Right atrium auricular region (tissue), 2 donors: Measurements from ENCODE around the gene POLG. TPM values are rescaled to one million over a fixed set of nuclear protein-coding genes. Genes with fewer than 3 reads are reported as not detected.

Experiments used
- DNase-seq: peaks from one replicate; pipeline ENCODE4 v3.0.0-alpha.2; 2019; ENCODE audit warnings: low spot score
- H3K27ac ChIP-seq, 2 donors: fragments of 200-600 bp; sonication (generic); 1 replicate in 1 of 2; 2 replicates in 1 of 2; pipeline ENCODE4 v1.5.1; 2016 to 2019
- H3K27me3 ChIP-seq, 2 donors: fragments of 200-600 bp; sonication (generic); one replicate each; pipeline versions ENCODE4 v1.5.1 to v1.6.0; 2017 to 2019
- H3K36me3 ChIP-seq: fragments of 200-600 bp; sonication (generic); one replicate; pipeline ENCODE4 v1.5.1; 2016
- H3K4me1 ChIP-seq, 2 donors: fragments of 200-600 bp; sonication (generic); one replicate each; pipeline versions ENCODE4 v1.5.1 to v1.6.0; 2017 to 2019
- H3K4me3 ChIP-seq, 2 donors: fragments of 200-600 bp; sonication (generic); 1 replicate in 1 of 2; 2 replicates in 1 of 2; pipeline ENCODE4 v1.5.1; 2017 to 2019; ENCODE audit warnings: mild to moderate bottlenecking in 1 of 2, moderate library complexity in 1 of 2
- H3K9me3 ChIP-seq, 2 donors: fragments of 200-600 bp; sonication (generic); one replicate each; pipeline ENCODE4 v1.5.1; 2019
- CTCF ChIP-seq, 2 donors: fragments of 200-600 bp; sonication (generic); IDR thresholded peaks; one replicate each; pipeline ENCODE4 v1.5.1; 2019; ENCODE audit warnings: antibody characterized with exemption in 2 of 2
- total RNA-seq, 2 donors: library from RNA; depleted of rRNA; stranded (reverse); fragments of >200 nt; gene quantifications; one replicate each; pipeline ENCODE4 v1.1.0, GENCODE V29; 2016

POLG gene
- total RNA-seq, 2 donors from 2014 or later: 36.0 to 37.9 TPM

- Histone ChIP-seq H3K36me3 (no peaks in the 10 kb centered on the region), H3K4me1 (peaks cover 0 to 33% of the 10 kb centered on the region in 2 donors), H3K9me3 (no peaks in the 10 kb centered on the region), H3K4me3 (no peak overlapping the region), H3K27me3 (peaks cover 51 to 79% of the 10 kb centered on the region in 2 donors), H3K27ac (no peak overlapping the region)
- no peak for DNase-seq
- TF ChIP-seq CTCF (IDR thresholded peaks at IDR 0.05): no peak
These were observed 29.1 kb upstream of the POLG start for GRCh38 chr15:89363770-89364169.

- DNase-seq: no peak
- TF ChIP-seq CTCF (IDR thresholded peaks at IDR 0.05): no peak
- H3K9me3 ChIP-seq: no peaks in the 10 kb centered on the region
- peaks cover 46 to 72% of the 10 kb centered on the region in 2 donors for H3K27me3 ChIP-seq
- no peak overlapping the region for H3K4me3 ChIP-seq
- no peaks in the 10 kb centered on the region for H3K36me3 ChIP-seq
- H3K27ac ChIP-seq: no peak overlapping the region
- peaks cover 0 to 39% of the 10 kb centered on the region in 2 donors for H3K4me1 ChIP-seq
These were observed 28.5 kb upstream of the POLG start for GRCh38 chr15:89363133-89363532.

GRCh38 chr15:89362203-89363101 is 27.8 kb upstream of the POLG start:
- no peak for DNase-seq
- no peak overlapping the region for H3K27ac ChIP-seq
- H3K27me3 ChIP-seq: peaks cover 41 to 66% of the 10 kb centered on the region in 2 donors
- no peaks in the 10 kb centered on the region for H3K9me3 ChIP-seq
- no peak for TF ChIP-seq CTCF (IDR thresholded peaks at IDR 0.05)
- H3K36me3 ChIP-seq: no peaks in the 10 kb centered on the region
- peak overlapping the region in 1 of 2 donors; percentile 6 for H3K4me3 ChIP-seq
- peaks cover 0 to 33% of the 10 kb centered on the region in 2 donors for H3K4me1 ChIP-seq

- DNase-seq: no peak
- TF ChIP-seq CTCF (IDR thresholded peaks at IDR 0.05): no peak
- no peak overlapping the region for H3K4me3 ChIP-seq
- H3K27ac ChIP-seq: no peak overlapping the region
- peaks cover 0 to 29% of the 10 kb centered on the region in 2 donors for H3K4me1 ChIP-seq
- H3K9me3 ChIP-seq: no peaks in the 10 kb centered on the region
- no peaks in the 10 kb centered on the region for H3K36me3 ChIP-seq
- H3K27me3 ChIP-seq: peaks cover 33 to 57% of the 10 kb centered on the region in 2 donors
These were observed 27.0 kb upstream of the POLG start for GRCh38 chr15:89361451-89362202.

- DNase-seq: no peak
- Histone ChIP-seq H3K36me3 (no peaks in the 10 kb centered on the region), H3K27me3 (peaks cover 31 to 52% of the 10 kb centered on the region in 2 donors), H3K9me3 (no peaks in the 10 kb centered on the region), H3K4me1 (peaks cover 0 to 29% of the 10 kb centered on the region in 2 donors), H3K4me3 (no peak overlapping the region), H3K27ac (no peak overlapping the region)
- TF ChIP-seq CTCF (IDR thresholded peaks at IDR 0.05): no peak
These were observed 25.8 kb upstream of the POLG start for GRCh38 chr15:89360294-89360971.
